ENCODE data around the gene USP12. TPM values are rescaled to one million over a fixed set of nuclear protein-coding genes. Genes with fewer than 3 reads are reported as not detected.

The USP12 gene
- total RNA-seq, 4 donors from 2014 or later = 22.5 to 42.3 (median 31.4) TPM

GRCh38 chr13:27057817-27058216 lies 113.8 kb downstream of the USP12 start:
- DNase-seq (ENCODE audit: low spot score) (no peak), ATAC-seq (ENCODE audit: low FRiP score) (no peak)
- TF ChIP-seq CTCF (IDR thresholded peaks at IDR 0.05) = no peak

GRCh38 chr13:27055526-27055925 lies 116.1 kb downstream of the USP12 start:
- no peak for TF ChIP-seq CTCF (IDR thresholded peaks at IDR 0.05)
- no peak for ATAC-seq (ENCODE audit: low FRiP score)

GRCh38 chr13:27054760-27055159 lies 116.9 kb downstream of the USP12 start:
- DNase-seq (ENCODE audit: low spot score) (no peak), ATAC-seq (ENCODE audit: low FRiP score) (no peak)
- no peak for TF ChIP-seq CTCF (IDR thresholded peaks at IDR 0.05)

More at GRCh38 chr13:27055526-27055925, 116.1 kb downstream of the USP12 start:
- no peak for DNase-seq (ENCODE audit: low spot score)

GRCh38 chr13:27053902-27054595 lies 117.6 kb downstream of the USP12 start:
- TF ChIP-seq CTCF (IDR thresholded peaks at IDR 0.05) = no peak
- no peak for DNase-seq (ENCODE audit: low spot score)
- ATAC-seq (ENCODE audit: low FRiP score) = peak; percentile 80

- no peak for DNase-seq (ENCODE audit: low spot score)
- ATAC-seq (ENCODE audit: low FRiP score) = no peak
- TF ChIP-seq CTCF (IDR thresholded peaks at IDR 0.05) = no peak
These were observed 118.3 kb downstream of the USP12 start for GRCh38 chr13:27053210-27053884.

GRCh38 chr13:27052551-27053208 lies 118.9 kb downstream of the USP12 start:
- no peak for DNase-seq (ENCODE audit: low spot score)
- no peak for TF ChIP-seq CTCF (IDR thresholded peaks at IDR 0.05)
- no peak for ATAC-seq (ENCODE audit: low FRiP score)
